Caco-2 (cell line): ENCODE data around the gene C21orf58. TPM values are rescaled to one million over a fixed set of nuclear protein-coding genes. Genes with fewer than 3 reads are reported as not detected.

ENCODE experiments used
- BruUV-seq: library from RNA; stranded (reverse); fragments of 400-500 nt; replicated peaks from 2 replicates; lab custom pipeline; 2021; lab: Mats Ljungman, UMichigan
- CTCF ChIA-PET: fragments of 300-600 bp; sonication (Branson Sonifier 250); formaldehyde crosslinking; loops from one replicate; lab custom pipeline; 2022; ENCODE audit warnings: antibody characterized with exemption; lab: Charles Lee
- POLR2A ChIA-PET: fragments of 300-600 bp; sonication (Branson Sonifier 250); formaldehyde crosslinking; loops from one replicate; lab custom pipeline; 2022; ENCODE audit warnings: antibody characterized with exemption; lab: Charles Lee
- DNase-seq, 2 experiments: peaks; one replicate each; pipeline versions ENCODE4 v3.0.0 to v3.0.0-alpha.2; 2020 to 2022
- H3K27me3 ChIP-seq: replicated peaks from 2 replicates; pipeline ENCODE4 v1.6.0; 2011; ENCODE audit warnings: low read length; ENCODE audit not compliant: control insufficient read depth, insufficient read depth
- H3K36me3 ChIP-seq: 2 replicates; pipeline ENCODE4 v1.5.1; 2011; ENCODE audit warnings: low read length; ENCODE audit not compliant: control insufficient read depth, insufficient read depth
- H3K4me1 ChIP-seq: fragments of 250-450 bp; sonication (Bioruptor Pico); 2 replicates; pipeline ENCODE4 v1.5.1; 2020; ENCODE audit warnings: mild to moderate bottlenecking
- H3K4me3 ChIP-seq: 2 replicates; pipeline ENCODE4 v1.5.1; 2011; ENCODE audit warnings: low read depth, mild to moderate bottlenecking, control low read depth, low read length
- H3K9me3 ChIP-seq: fragments of 250-450 bp; sonication (Bioruptor Pico); 2 replicates; pipeline ENCODE4 v1.5.1; 2020; ENCODE audit warnings: mild to moderate bottlenecking, moderate library complexity
- H3K27ac Mint-ChIP-seq: one replicate; pipeline ENCODE4 v1.8.0; 2022; ENCODE audit warnings: mixed read lengths; ENCODE audit not compliant: unreplicated experiment
- H3K27me3 Mint-ChIP-seq: one replicate; pipeline ENCODE4 v1.8.0; 2022; ENCODE audit warnings: mixed read lengths; ENCODE audit not compliant: insufficient read depth, unreplicated experiment
- H3K36me3 Mint-ChIP-seq: one replicate; pipeline ENCODE4 v1.8.0; 2022; ENCODE audit warnings: mild to moderate bottlenecking, mixed read lengths; ENCODE audit not compliant: insufficient read depth, unreplicated experiment
- H3K4me1 Mint-ChIP-seq: one replicate; pipeline ENCODE4 v1.8.0; 2022; ENCODE audit warnings: low read depth, mixed read lengths; ENCODE audit not compliant: unreplicated experiment
- H3K4me3 Mint-ChIP-seq: one replicate; pipeline ENCODE4 v1.8.0; 2022; ENCODE audit warnings: mild to moderate bottlenecking, moderate library complexity, mixed read lengths; ENCODE audit not compliant: unreplicated experiment
- H3K9me3 Mint-ChIP-seq: one replicate; pipeline ENCODE4 v1.8.0; 2022; ENCODE audit warnings: mixed read lengths; ENCODE audit not compliant: unreplicated experiment
- CTCF ChIP-seq, 2 experiments: fragments of 200-600 bp in 1 of 2; IDR thresholded peaks; 1 replicate in 1 of 2; 2 replicates in 1 of 2; pipeline versions ENCODE4 v1.5.1 to v1.8.0; 2011 to 2022; ENCODE audit warnings: antibody characterized with exemption in 1 of 2, control low read depth in 1 of 2, inconsistent platforms in 1 of 2, low read depth in 1 of 2, low read length in 1 of 2, mild to moderate bottlenecking in 1 of 2, moderate library complexity in 1 of 2; ENCODE audit not compliant: insufficient read depth in 1 of 2, severe bottlenecking in 1 of 2, unreplicated experiment in 1 of 2
- intact Hi-C: fragments of 100-400 bp; cut with micrococcal nuclease; formaldehyde crosslinking; loops from one replicate; pipeline ENCODE4 v1.10.0; 2022; ENCODE audit not compliant: unreplicated experiment
- total RNA-seq: library from RNA; stranded (reverse); gene quantifications from 2 replicates; pipeline ENCODE4 v1.2.3, GENCODE V29; 2022

C21orf58 gene
- total RNA-seq, 1 experiment from 2014 or later: 17.7 TPM

- H3K4me1 ChIP-seq: peaks cover 5% of the 10 kb centered on the region; the same call in 1 of the 2 replicates
- Mint-ChIP-seq H3K9me3 (no peaks in the 10 kb centered on the region), H3K27me3 (no peaks in the 10 kb centered on the region), H3K4me1 (no peaks in the 10 kb centered on the region), H3K27ac (no peak overlapping the region), H3K4me3 (no peak overlapping the region), H3K36me3 (peaks cover 79% of the 10 kb centered on the region)
- no peaks in the 10 kb centered on the region for H3K9me3 ChIP-seq
- no peaks in the 10 kb centered on the region for H3K36me3 ChIP-seq
- intact Hi-C loops: no loop called here
- BruUV-seq: no TSS peak
- TF ChIP-seq CTCF (IDR thresholded peaks at IDR 0.05; ENCODE audit: insufficient read depth in 1 of 2, low read depth in 1 of 2, low read length in 1 of 2, severe bottlenecking in 1 of 2, unreplicated experiment in 1 of 2): no peak
- DNase-seq: no peak
- H3K27me3 ChIP-seq: no peaks in the 10 kb centered on the region
- CTCF ChIA-PET: no interaction called here
- POLR2A ChIA-PET: no interaction called here
- H3K4me3 ChIP-seq: no peak overlapping the region
Measured at GRCh38 chr21:46334351-46335140, 10.9 kb upstream of the C21orf58 start.

- TF ChIP-seq CTCF (IDR thresholded peaks at IDR 0.05; ENCODE audit: insufficient read depth in 1 of 2, low read depth in 1 of 2, low read length in 1 of 2, severe bottlenecking in 1 of 2, unreplicated experiment in 1 of 2): no peak
- H3K27ac Mint-ChIP-seq: no peak overlapping the region
- no TSS peak for BruUV-seq
- ChIA-PET POLR2A (no interaction called here), CTCF (no interaction called here)
- no peaks in the 10 kb centered on the region for H3K9me3 Mint-ChIP-seq
- Histone ChIP-seq H3K36me3 (no peaks in the 10 kb centered on the region), H3K4me3 (no peak overlapping the region), H3K4me1 (peaks cover 17% of the 10 kb centered on the region), H3K27me3 (no peaks in the 10 kb centered on the region), H3K9me3 (no peaks in the 10 kb centered on the region)
- intact Hi-C loops: no loop called here
- H3K4me3 Mint-ChIP-seq: no peak overlapping the region
- DNase-seq: no peak
- H3K27me3 Mint-ChIP-seq: no peaks in the 10 kb centered on the region
- peaks cover 15% of the 10 kb centered on the region for H3K4me1 Mint-ChIP-seq
- peaks cover 76% of the 10 kb centered on the region for H3K36me3 Mint-ChIP-seq
Measured at GRCh38 chr21:46329796-46330195, 6.1 kb upstream of the C21orf58 start.

GRCh38 chr21:46328151-46328550, 4.5 kb upstream of the C21orf58 start:
- TF ChIP-seq CTCF (IDR thresholded peaks at IDR 0.05; ENCODE audit: insufficient read depth in 1 of 2, low read depth in 1 of 2, low read length in 1 of 2, severe bottlenecking in 1 of 2, unreplicated experiment in 1 of 2): no peak
- no peaks in the 10 kb centered on the region for H3K9me3 ChIP-seq
- POLR2A ChIA-PET: no interaction called here
- Mint-ChIP-seq H3K9me3 (no peaks in the 10 kb centered on the region), H3K4me3 (no peak overlapping the region), H3K27me3 (no peaks in the 10 kb centered on the region), H3K27ac (no peak overlapping the region), H3K4me1 (peaks cover 15% of the 10 kb centered on the region), H3K36me3 (peaks cover 74% of the 10 kb centered on the region)
- intact Hi-C loops: no loop called here
- no TSS peak for BruUV-seq
- CTCF ChIA-PET: no interaction called here
- no peaks in the 10 kb centered on the region for H3K36me3 ChIP-seq
- H3K4me1 ChIP-seq: peaks cover 17% of the 10 kb centered on the region
- H3K27me3 ChIP-seq: no peaks in the 10 kb centered on the region
- DNase-seq: no peak
- no peak overlapping the region for H3K4me3 ChIP-seq
